Coronary artery (tissue), 2 donors: ENCODE data around the gene GMDS.

ENCODE experiments used
- DNase-seq: peaks from one replicate; pipeline ENCODE4 v3.0.0-alpha.2; 2017; ENCODE audit warnings: low spot score
- H3K27ac ChIP-seq, 2 donors: fragments of 200-600 bp; sonication (generic); one replicate each; pipeline ENCODE4 v1.5.1; 2016 to 2019
- H3K4me3 ChIP-seq: fragments of 200-600 bp; sonication (generic); 2 replicates; pipeline ENCODE4 v1.5.1; 2016; ENCODE audit warnings: mild to moderate bottlenecking, moderate library complexity
- CTCF ChIP-seq: fragments of 200-600 bp; sonication (generic); IDR thresholded peaks from one replicate; pipeline ENCODE4 v1.5.1; 2019; ENCODE audit warnings: antibody characterized with exemption

The GMDS gene

GRCh38 chr6:1767481-1768246, 477.7 kb downstream of the GMDS start:
- H3K4me3 ChIP-seq = peak overlapping the region; percentile 14
- peak; percentile 86 for DNase-seq
- TF ChIP-seq CTCF = no peak
- peak overlapping the region; percentile 47 to 65 for H3K27ac ChIP-seq

- H3K27ac ChIP-seq = peak overlapping the region; percentile 65 to 76
- no peak for TF ChIP-seq CTCF
- DNase-seq = no peak
- no peak overlapping the region for H3K4me3 ChIP-seq
Observed at GRCh38 chr6:1766654-1767053, 478.8 kb downstream of the GMDS start.

- peak overlapping the region; percentile 65 to 76 for H3K27ac ChIP-seq
- peak overlapping the region; percentile 18 for H3K4me3 ChIP-seq
- DNase-seq = no peak
- TF ChIP-seq CTCF = no peak
Observed at GRCh38 chr6:1765160-1765903, 480.1 kb downstream of the GMDS start.

- no peak for TF ChIP-seq CTCF
- Histone ChIP-seq H3K4me3 (peak overlapping the region; percentile 1), H3K27ac (peak overlapping the region; percentile 40 to 65)
- no peak for DNase-seq
Observed at GRCh38 chr6:1764397-1764987, 480.9 kb downstream of the GMDS start.

GRCh38 chr6:1763404-1763803, 482.0 kb downstream of the GMDS start:
- no peak overlapping the region for H3K4me3 ChIP-seq
- H3K27ac ChIP-seq = peak overlapping the region; percentile 40 to 65
- no peak for TF ChIP-seq CTCF
- no peak for DNase-seq

GRCh38 chr6:1762203-1762602, 483.2 kb downstream of the GMDS start:
- no peak for DNase-seq

More at GRCh38 chr6:1762203-1762602, 483.2 kb downstream of the GMDS start:
- Histone ChIP-seq H3K27ac (no peak overlapping the region), H3K4me3 (no peak overlapping the region)
- no peak for TF ChIP-seq CTCF
